ENCODE data around the gene TCF4. TPM values are rescaled to one million over a fixed set of nuclear protein-coding genes. Genes with fewer than 3 reads are reported as not detected.

Gene TCF4
- polyA plus RNA-seq, 1 donor (not counting 4 experiments of a cell fraction or from before 2014, with no cell fraction given), result 9.7 TPM

DNA sequence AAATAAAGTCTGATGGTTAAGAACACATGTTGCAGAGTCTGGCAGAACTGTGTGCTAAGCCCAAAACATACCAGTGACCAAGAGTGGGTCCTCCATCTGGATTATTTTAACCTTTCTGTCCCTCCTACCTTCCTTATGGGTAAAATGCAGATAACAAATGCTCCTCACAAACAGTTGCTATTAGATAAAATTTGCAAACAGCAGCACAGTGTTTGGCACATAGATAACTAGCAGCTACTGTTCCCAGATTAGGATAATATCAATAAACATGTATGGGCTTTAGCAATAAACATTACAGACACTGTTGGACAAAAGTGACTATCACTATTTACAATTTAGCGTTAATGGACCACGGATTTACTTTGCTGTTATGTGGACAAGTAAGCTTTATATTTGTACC lies 154.9 kb downstream of the TCF4 start:
- Histone ChIP-seq H3K9me3 (ENCODE audit: control insufficient read depth, low read depth, low read length) (no peaks in the 10 kb centered on the region), H3K9ac (ENCODE audit: control insufficient read depth, extremely low read depth, insufficient read depth, low read length) (no peak overlapping the region), H3K9me1 (ENCODE audit: control insufficient read depth, extremely low read depth, insufficient read depth, low read length) (no peaks in the 10 kb centered on the region), H3K4me3 (ENCODE audit: control insufficient read depth in 2 of 3, extremely low read depth in 1 of 3, insufficient read depth in 2 of 3, low read depth in 1 of 3, low read length in 3 of 3) (no peak overlapping the region), H4K20me1 (ENCODE audit: control insufficient read depth, extremely low read depth, insufficient read depth, low read length) (no peaks in the 10 kb centered on the region), H3K27me3 (ENCODE audit: control insufficient read depth, extremely low read depth, insufficient read depth, low read length) (no peaks in the 10 kb centered on the region), H3K4me2 (ENCODE audit: control insufficient read depth, extremely low read depth, insufficient read depth, low read depth, low read length) (no peak overlapping the region), H3K27ac (ENCODE audit: control insufficient read depth, insufficient read depth, low read length) (no peak overlapping the region), H2AFZ (ENCODE audit: control insufficient read depth, low read length) (no peak overlapping the region), H3K4me1 (ENCODE audit: control insufficient read depth, extremely low read depth, insufficient read depth, low read length) (no peaks in the 10 kb centered on the region), H3K79me2 (ENCODE audit: control insufficient read depth, insufficient read depth, low read length) (no peaks in the 10 kb centered on the region), H3K36me3 (ENCODE audit: control insufficient read depth in 2 of 2, extremely low read depth in 1 of 2, insufficient read depth in 2 of 2, low read length in 2 of 2) (no peaks in the 10 kb centered on the region)
- dilution Hi-C loops (cut with MboI; ENCODE audit: extremely low pct_ligation_motif_present, low sequenced_read_pairs), result no loop called here
- no peak for DNase-seq (ENCODE audit: low read depth, low spot score)
- TF ChIP-seq EZH2 (IDR thresholded peaks at IDR 0.05; ENCODE audit: low read length) (no peak), CTCF (optimal IDR thresholded peaks at IDR 0.05 in 1 of 3, IDR thresholded peaks at IDR 0.05 in 1 of 3, conservative IDR thresholded peaks at IDR 0.05 in 1 of 3; ENCODE audit: extremely low read depth in 1 of 3, insufficient read depth in 2 of 3, low read length in 3 of 3) (no peak)
- FAIRE-seq, result no peak

GRCh38 chr18:55432307-55433040 lies 155.5 kb downstream of the TCF4 start:
- H3K4me3 ChIP-seq (ENCODE audit: control insufficient read depth in 2 of 3, extremely low read depth in 1 of 3, insufficient read depth in 2 of 3, low read depth in 1 of 3, low read length in 3 of 3), result no peak overlapping the region
- H2AFZ ChIP-seq (ENCODE audit: control insufficient read depth, low read length), result no peak overlapping the region
- no peak overlapping the region for H3K4me2 ChIP-seq (ENCODE audit: control insufficient read depth, extremely low read depth, insufficient read depth, low read depth, low read length)
- no peaks in the 10 kb centered on the region for H3K36me3 ChIP-seq (ENCODE audit: control insufficient read depth in 2 of 2, extremely low read depth in 1 of 2, insufficient read depth in 2 of 2, low read length in 2 of 2)
- H3K9me1 ChIP-seq (ENCODE audit: control insufficient read depth, extremely low read depth, insufficient read depth, low read length), result no peaks in the 10 kb centered on the region
- no peak for DNase-seq (ENCODE audit: low read depth, low spot score)
- dilution Hi-C loops (cut with MboI; ENCODE audit: extremely low pct_ligation_motif_present, low sequenced_read_pairs), result no loop called here
- FAIRE-seq, result no peak
- no peaks in the 10 kb centered on the region for H3K79me2 ChIP-seq (ENCODE audit: control insufficient read depth, insufficient read depth, low read length)
- H3K4me1 ChIP-seq (ENCODE audit: control insufficient read depth, extremely low read depth, insufficient read depth, low read length), result no peaks in the 10 kb centered on the region
- TF ChIP-seq EZH2 (IDR thresholded peaks at IDR 0.05; ENCODE audit: low read length), result no peak
- no peak for TF ChIP-seq CTCF (optimal IDR thresholded peaks at IDR 0.05 in 1 of 3, IDR thresholded peaks at IDR 0.05 in 1 of 3, conservative IDR thresholded peaks at IDR 0.05 in 1 of 3; ENCODE audit: extremely low read depth in 1 of 3, insufficient read depth in 2 of 3, low read length in 3 of 3)
- no peaks in the 10 kb centered on the region for H3K27me3 ChIP-seq (ENCODE audit: control insufficient read depth, extremely low read depth, insufficient read depth, low read length)
- H4K20me1 ChIP-seq (ENCODE audit: control insufficient read depth, extremely low read depth, insufficient read depth, low read length), result no peaks in the 10 kb centered on the region
- H3K9ac ChIP-seq (ENCODE audit: control insufficient read depth, extremely low read depth, insufficient read depth, low read length), result no peak overlapping the region
- H3K27ac ChIP-seq (ENCODE audit: control insufficient read depth, insufficient read depth, low read length), result no peak overlapping the region
- H3K9me3 ChIP-seq (ENCODE audit: control insufficient read depth, low read depth, low read length), result no peaks in the 10 kb centered on the region

All from keratinocyte (primary cell).